Body of pancreas (tissue), 4 donors: Measurements from ENCODE around the gene GLT6D1.

Experiments used
- POLR2A ChIP-seq, 3 donors: fragments of 450-650 bp; IDR thresholded peaks; one replicate each; pipeline ENCODE4 v1.6.1; 2016; ENCODE audit warnings: antibody characterized with exemption in 3 of 3, mild to moderate bottlenecking in 2 of 3
- TF ChIP-seq, protein P1 (sequence below), 7 experiments: fragments of 450-650 bp in 4 of 7; fragments of 200-600 bp in 3 of 7; sonication (generic) in 3 of 7; IDR thresholded peaks; one replicate each; pipeline ENCODE4 v1.5.1; 2016 to 2019; ENCODE audit warnings: antibody characterized with exemption in 7 of 7

DNA sequence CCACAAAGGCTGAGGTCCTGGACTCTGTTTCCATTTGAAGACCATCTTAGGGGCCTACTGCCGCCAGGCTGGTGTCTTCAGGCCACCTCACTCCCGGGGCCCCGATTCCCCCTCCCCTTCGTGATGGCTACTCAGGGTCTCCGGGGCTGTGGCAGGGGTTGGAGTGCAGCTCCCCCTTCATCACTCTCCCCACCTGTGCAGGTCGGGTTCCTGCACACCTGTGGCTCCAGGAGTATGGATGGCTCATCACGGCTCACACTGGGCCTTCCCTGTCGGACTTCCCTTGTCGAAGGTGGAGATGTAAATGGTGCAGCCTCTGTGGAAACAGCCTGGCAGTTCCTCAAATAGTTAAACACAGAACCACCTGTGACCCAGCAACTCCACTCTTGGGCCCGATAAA lies 35.6 kb upstream of the GLT6D1 start:
- TF ChIP-seq, protein P1, sequence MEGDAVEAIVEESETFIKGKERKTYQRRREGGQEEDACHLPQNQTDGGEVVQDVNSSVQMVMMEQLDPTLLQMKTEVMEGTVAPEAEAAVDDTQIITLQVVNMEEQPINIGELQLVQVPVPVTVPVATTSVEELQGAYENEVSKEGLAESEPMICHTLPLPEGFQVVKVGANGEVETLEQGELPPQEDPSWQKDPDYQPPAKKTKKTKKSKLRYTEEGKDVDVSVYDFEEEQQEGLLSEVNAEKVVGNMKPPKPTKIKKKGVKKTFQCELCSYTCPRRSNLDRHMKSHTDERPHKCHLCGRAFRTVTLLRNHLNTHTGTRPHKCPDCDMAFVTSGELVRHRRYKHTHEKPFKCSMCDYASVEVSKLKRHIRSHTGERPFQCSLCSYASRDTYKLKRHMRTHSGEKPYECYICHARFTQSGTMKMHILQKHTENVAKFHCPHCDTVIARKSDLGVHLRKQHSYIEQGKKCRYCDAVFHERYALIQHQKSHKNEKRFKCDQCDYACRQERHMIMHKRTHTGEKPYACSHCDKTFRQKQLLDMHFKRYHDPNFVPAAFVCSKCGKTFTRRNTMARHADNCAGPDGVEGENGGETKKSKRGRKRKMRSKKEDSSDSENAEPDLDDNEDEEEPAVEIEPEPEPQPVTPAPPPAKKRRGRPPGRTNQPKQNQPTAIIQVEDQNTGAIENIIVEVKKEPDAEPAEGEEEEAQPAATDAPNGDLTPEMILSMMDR (IDR thresholded peaks at IDR 0.05), result no peak
- TF ChIP-seq POLR2A (IDR thresholded peaks at IDR 0.05), result no peak
